GM18511 (cell line): ENCODE data around the gene SLC8B1.

Experiments used
- ATAC-seq: cut with Tn5 transposase; IDR thresholded peaks from one replicate; pipeline ENCODE4 v1.9.1; 2021; ENCODE audit warnings: mild to moderate bottlenecking, moderate library complexity; ENCODE audit not compliant: unreplicated experiment

SLC8B1 gene

DNA sequence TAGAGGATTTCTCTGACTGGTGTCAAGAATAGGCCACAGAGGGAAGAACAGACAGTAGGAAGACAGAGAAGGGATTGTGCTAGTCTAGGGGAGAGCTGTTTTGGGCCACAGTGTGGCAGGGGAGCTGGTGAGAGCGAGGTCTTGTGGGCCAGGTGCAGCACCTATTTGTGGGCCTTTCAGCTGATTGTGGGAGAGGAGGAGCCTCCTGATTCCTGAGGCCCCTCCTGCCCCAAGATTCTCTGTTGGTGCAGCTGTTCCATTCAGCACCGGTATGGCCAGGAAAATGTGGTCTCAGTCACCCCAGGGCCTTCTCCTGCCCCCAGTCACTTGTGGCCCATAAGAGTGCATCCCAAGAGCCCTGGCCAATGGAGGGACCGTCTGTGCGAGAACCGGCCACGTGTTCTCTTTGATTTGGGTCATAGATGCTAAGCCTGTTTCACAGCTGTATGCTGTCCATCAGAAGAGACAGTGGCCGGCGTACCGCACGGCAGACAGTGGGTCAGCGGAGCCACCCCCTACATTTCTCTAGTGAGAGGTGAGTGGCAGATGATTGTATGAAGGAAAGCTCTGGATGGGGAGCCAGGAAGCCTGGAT lies 86.0 kb downstream of the SLC8B1 start:
- ATAC-seq = no peak
